AG04449 (cell line): Measurements from ENCODE around the gene MRRF.

Source experiments
- CTCF ChIA-PET: fragments of 350-600 bp; formaldehyde crosslinking; extraction: SDS; loops from one replicate; lab custom pipeline; 2021; ENCODE audit warnings: antibody characterized with exemption; lab: Yijun Ruan, JAX
- POLR2A ChIA-PET: fragments of 400-600, 350-600 bp; formaldehyde crosslinking; extraction: SDS; loops from one replicate; lab custom pipeline; 2020; ENCODE audit warnings: antibody characterized with exemption, inconsistent platforms; lab: Yijun Ruan, JAX
- DNase-seq: peaks from one replicate; pipeline ENCODE4 v3.0.0-alpha.2; 2010; ENCODE audit warnings: low read depth, low spot score
- H3K4me3 ChIP-seq: 2 replicates; pipeline ENCODE4 v1.5.1; 2011; ENCODE audit warnings: low read depth, mild to moderate bottlenecking, control low read depth, low read length
- TF ChIP-seq, protein P1 (sequence below): IDR thresholded peaks from one replicate; pipeline ENCODE4 v1.5.1; 2011; ENCODE audit warnings: mild to moderate bottlenecking, moderate library complexity, low read length, control low read depth, inconsistent platforms; ENCODE audit not compliant: insufficient read depth; ENCODE audit errors: missing control alignments

Gene MRRF

DNA sequence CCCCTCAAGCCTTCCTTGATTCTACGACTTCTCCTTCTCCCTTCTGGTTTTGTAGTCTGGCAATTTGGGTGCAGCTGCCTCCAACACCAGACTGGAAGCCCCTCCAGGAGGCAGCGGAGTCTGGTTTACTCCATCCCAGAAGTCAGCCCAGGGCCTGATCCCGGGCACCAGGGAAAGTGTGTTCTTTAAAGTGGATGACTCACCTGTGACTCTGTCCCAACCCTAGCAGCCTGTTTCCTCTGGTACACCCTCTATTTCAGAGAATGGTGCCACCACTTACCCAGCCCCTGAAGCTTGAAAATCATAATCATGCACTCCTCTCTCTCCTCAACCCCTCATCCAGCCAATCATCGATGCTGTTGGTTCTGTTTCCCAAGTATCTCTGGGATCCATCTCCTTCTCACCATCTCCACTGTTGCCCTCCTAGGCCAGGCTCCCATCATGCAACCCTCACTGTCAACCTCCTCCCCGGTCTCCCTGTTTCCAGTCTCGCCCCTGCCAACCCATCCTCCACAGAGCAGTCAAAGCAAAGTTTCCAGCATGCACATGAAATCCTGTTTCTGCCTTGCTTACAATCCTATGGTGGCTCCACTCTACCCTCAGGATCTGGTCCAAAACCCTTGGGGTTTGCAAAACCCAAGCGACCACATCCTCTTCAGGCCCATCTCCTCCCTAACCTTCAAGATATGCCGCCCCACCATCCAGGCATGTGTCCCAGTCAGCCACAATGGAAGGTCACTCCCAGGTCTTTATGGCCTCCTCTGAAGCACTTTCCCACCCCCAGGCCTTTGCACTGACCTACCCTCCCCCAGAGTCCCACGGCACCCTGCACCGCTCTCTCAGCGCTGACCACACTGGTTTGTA is 46.4 kb upstream of the MRRF start:
- no peak overlapping the region for H3K4me3 ChIP-seq
- ChIA-PET POLR2A (no interaction called here), CTCF (no interaction called here)
- TF ChIP-seq, protein P1, sequence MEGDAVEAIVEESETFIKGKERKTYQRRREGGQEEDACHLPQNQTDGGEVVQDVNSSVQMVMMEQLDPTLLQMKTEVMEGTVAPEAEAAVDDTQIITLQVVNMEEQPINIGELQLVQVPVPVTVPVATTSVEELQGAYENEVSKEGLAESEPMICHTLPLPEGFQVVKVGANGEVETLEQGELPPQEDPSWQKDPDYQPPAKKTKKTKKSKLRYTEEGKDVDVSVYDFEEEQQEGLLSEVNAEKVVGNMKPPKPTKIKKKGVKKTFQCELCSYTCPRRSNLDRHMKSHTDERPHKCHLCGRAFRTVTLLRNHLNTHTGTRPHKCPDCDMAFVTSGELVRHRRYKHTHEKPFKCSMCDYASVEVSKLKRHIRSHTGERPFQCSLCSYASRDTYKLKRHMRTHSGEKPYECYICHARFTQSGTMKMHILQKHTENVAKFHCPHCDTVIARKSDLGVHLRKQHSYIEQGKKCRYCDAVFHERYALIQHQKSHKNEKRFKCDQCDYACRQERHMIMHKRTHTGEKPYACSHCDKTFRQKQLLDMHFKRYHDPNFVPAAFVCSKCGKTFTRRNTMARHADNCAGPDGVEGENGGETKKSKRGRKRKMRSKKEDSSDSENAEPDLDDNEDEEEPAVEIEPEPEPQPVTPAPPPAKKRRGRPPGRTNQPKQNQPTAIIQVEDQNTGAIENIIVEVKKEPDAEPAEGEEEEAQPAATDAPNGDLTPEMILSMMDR = no peak
- DNase-seq = no peak

DNA sequence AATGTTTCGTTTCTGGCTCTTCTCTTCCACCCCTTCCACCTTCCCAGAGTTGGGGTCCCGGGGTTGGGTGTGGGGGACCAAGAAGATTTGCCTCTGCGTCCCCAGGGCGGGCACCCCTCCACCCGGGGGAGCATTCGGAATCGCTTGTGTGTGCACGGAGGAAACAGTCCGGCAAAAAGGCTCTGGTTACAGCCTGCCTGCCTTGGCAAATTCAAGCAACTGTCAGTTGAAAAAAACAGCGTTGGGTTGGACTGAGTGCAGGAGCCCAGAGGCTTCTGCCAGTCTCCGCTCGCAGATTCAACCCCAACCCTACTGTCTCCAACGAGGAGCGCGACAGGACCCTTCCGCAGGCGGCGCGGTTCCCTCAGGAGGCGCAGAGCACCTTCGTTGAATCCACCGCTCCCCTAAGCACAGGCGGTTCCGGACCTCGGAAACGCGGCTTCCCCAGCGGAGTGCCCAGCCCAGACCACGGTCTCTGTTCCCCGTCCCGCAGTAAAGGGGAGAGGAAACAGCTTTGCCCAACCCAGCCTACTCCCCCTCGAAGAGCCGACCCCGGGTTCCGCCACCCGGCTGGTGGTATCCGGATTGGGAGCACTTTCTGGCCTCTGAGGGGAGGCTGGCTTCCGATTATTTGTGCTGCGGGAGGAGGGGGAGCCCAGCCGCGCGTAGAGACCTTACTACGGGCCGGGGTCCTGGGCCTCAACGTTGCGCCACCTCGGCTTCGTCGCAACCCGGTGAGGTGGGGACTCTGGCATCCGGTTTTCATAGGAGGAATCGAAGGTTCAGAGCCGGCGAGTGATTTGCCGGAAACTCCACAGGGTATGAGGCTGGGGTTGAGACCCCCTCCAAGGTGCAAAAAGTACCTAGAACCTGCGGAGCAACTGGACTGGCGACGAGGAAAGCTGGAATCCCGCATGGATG is 45.5 kb upstream of the MRRF start:
- ChIA-PET CTCF (no interaction called here), POLR2A (no interaction called here)
- no peak overlapping the region for H3K4me3 ChIP-seq
- DNase-seq = no peak
- TF ChIP-seq, protein P1 = no peak

DNA sequence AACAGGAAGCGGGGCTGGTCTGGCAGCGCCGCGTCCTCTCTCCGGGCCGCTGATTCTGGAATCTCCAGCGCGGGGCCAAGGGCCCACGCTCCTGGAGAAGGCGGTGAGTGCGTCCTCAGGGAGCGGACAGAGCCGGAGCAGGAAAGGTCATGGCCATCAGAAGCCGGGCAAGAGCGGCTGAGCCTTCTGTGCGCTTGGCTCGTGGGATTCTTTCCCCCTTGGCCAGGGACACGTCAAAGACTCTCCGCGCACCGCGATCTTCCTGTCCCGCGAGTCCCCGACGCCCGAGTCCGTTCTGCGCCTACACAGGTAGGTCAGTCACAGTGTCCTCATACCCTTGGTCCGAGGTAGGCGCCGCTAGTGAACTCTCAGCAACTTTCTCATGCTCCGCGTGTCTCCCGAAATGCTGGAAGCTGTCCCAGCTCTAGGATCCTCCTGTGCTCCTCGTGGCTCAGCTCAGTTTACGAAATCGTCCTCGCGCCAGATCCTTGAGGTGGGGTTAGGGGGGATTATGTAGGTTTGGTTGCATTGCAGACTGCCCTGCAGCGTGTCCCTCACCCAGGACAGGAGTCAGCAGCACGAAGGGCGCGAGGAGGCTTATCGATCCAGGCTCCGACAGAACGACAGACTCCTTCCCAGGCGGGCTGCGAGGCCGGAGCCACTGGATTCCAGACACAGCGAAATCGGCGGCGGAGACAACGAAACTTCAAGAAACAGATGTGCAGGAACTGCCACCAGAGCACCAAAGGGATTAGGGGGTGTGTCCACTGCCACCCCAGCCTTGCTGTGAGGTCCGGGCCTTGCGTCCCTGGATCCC is 44.6 kb upstream of the MRRF start:
- CTCF ChIA-PET = no interaction called here
- TF ChIP-seq, protein P1 = no peak
- POLR2A ChIA-PET = no interaction called here
- no peak overlapping the region for H3K4me3 ChIP-seq
- no peak for DNase-seq

DNA sequence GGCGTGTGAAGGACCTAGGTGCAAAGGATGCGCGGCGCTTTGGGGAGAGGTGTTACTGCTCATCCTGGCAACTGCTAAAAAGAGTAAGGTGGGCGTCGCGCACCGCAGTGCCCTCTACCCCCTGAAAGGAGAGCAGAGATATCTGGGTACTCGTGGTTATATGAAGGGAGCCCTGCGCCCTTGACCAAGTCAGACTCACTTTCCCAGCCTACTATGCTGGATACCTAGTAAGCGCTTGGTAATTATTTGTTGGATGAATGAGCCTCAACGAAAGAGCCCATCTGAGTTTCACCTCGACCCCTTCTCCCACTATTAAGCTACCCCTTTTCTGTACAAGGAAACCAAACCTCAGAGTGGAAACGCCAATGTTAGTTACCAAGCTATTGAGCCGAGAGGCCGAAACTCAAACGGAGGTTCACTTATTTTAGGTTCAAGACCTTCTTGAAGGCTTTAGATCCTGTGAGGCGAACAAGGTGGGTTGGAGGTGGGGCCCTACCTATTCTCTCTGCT is 44.0 kb upstream of the MRRF start:
- no peak for DNase-seq
- POLR2A ChIA-PET = no interaction called here
- TF ChIP-seq, protein P1 = no peak
- no peak overlapping the region for H3K4me3 ChIP-seq
- CTCF ChIA-PET = no interaction called here

DNA sequence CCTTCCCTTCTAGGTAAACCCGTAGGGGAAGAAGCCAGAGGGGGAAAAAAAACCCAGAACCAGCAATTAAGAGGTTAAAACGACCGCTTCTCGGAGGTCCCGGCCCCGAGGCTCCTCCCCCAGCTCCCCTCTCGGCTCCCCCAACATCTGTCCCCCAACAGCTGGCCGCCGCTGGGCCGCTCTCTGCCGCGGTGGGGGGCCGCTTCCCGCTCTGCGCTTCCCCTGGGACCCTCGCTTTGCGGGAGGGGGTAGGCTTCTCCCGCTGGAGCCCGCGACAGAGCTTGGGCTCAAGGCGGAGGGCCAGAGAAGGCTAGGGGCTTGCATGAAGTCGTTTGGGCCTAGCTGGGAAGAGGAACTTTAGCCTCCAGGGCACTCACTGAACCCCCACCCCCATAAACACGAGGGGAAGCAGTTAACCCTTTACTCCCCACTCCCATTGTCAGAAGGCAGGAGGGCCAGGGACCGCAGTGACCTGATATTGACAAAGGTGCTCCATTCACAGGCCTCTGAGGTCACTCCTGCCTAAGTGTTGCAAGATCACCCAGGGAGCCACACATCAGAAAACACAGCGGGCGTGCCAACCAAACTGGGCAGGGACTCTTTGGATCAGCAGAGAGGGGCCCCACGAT is 43.4 kb upstream of the MRRF start:
- ChIA-PET POLR2A (no interaction called here), CTCF (no interaction called here)
- TF ChIP-seq, protein P1 = no peak
- DNase-seq = no peak
- no peak overlapping the region for H3K4me3 ChIP-seq
